Ecto neural progenitor cell (in vitro differentiated cells): ENCODE measurements around the gene VWCE.
A peak's percentile ranks its signal among the peaks of the same experiment; 100 is the strongest.

ENCODE experiments used
- DNase-seq: peaks from one replicate; pipeline ENCODE4 v3.0.0-alpha.2; 2018; ENCODE audit warnings: low spot score

VWCE gene

DNA sequence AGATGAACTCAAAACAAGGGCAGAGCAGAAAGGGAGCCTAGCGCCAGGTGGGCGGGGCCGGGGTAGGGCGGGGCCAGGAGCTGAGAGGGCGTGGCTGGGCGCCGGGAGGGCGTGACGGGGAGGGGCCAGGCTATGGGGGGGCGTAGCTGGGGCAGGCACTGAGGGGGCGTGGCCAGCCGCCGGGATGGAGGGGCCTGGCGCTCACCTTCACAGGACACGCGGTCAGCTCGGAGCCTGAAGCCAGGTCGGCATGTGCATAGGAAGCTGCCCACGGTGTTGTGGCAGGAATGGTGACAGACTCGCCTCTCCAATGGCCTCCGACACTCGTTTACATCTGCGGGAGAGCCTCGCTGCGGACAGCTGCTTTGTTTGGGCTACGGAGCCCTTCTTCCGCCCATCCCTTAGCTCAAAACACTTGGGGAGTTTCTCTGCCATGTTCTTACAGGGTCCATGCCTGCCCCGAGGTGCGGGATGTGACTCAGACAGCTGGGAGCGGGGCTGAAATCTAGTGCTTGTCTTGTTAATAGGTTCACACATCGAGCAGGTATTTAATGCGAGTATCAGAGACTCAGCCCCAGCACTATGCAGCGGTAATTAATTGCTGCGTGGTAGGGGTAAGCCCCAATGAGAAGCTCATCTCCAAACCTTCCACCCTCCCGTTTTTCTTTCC, 13.4 kb downstream of the VWCE start:
- DNase-seq = peak; percentile 90

DNA sequence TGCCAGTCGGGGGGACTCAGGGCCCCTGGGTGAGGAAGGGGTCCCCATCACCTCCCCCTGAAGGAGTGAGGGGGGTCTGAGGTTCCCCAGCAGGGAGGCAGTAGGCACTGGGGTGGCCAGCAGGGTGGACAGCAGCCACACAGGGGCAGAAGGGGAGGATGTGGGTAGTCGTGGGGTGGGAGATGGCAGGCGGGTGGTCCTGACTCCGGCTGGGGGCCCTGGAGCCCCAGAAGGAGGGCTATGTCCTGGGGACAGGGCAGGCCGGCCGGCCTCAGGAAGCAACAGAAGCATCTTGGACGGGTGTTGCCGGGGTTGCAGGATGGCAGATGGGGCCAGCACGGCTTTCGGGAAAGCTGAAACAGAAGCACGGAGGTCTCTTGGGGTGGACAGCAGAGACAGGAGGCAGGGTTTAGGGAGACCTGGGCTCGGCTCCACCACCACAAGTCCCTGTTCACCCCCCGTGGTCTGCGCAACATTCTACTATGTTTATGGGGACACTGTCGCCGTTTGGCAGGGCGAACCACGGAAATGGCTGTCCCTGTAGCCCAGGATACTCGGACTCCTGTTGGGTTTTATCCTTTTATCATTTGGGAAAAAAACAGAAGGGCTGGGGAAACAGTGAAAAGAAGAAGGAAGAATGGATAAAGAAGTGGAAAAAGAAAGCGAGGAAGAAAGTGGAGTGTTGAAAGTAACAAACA, 14.1 kb downstream of the VWCE start:
- no peak for DNase-seq

DNA sequence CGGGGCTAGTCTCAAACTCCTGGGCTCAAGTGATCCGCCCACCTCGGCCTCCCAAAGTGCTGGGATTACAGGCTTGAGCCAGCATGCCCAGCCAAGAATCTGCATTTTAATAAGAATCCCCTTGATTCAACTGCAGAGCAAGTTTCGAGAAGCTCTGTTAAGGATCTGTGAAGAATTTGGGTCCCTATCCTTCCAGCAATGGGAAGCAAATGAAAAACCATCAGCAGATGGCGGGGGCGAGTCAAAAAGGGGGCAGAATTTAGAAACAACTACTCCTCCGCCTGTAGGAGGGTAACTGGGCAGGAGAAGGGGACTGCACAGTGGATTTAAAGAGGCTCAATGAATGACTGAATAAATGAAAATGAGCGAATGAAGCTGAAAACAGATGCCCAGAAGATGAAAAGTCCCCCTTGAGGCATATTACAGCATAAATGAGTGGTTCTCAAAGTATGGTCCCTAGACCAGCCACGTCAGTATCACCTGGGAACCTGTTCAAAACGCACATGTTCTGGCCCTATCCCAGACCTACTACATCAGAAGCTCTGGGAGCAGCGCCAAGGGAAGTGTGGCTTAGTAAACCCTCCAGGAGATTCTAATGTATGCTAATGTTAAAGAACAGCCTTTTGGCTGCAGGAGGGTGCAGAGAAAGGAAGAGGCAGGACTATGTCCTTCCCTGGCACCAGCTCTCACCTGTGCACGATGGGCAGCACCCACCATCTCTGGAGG, 15.0 kb downstream of the VWCE start:
- DNase-seq = no peak

DNA sequence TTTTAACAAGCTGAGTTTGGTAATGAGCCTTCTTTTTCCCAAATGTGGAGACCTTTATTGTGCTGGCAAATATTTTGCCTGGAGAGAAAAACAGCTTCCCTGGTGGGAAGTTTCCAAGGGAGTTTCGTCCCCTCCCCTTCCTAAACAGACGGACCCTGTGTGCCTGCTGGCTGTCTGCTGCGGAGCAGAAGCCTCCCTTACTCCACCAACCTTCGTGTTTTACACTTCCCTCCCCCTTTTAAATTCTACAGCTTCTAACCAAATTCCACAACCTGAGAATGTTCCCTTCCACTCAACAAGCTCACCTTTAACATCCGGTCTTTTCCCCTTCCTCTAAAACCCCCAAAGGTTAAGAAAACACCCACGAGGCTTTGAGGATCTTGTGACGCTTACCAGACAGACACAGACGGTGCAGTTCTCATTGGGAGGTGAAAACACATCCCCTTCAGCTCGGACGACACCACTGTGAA, 17.1 kb downstream of the VWCE start:
- no peak for DNase-seq

DNA sequence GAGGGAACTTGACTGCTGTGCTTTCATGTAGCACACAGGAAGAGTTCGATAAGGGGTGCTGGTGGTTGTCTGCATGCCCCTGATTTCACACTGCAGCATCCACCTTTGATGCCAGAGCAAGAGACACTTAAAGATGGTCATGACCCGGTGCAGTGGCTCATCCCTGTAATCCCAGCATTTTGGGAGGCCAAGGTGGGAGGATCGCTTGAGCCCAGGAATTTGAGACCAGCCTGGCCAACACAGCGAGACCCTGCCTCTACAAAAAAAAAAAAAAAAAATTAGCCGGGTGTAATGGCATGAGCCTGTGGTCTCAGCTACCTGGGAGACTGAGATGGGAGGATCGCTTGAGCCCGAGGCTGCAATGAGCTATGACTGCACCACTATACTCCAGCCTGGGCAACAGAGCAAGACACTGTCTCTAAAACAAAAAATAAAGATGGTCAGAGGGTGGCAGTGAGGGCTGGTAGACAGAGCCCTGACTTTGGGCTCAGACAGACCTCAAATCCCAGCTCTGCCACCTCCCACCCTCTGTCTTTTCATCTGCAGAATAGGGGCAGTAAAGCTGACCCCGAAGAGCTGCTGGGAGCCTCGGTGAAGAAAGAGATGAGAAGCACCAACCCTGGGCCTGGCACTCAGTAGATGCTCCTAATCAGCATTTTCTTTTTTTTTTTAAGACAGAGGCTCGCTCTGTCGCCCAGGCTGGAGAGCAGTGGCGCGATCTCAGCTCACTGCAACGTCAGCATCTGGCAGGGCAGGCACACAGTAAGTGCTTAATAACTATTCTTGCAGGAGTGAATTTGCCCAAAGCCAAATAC, 17.7 kb downstream of the VWCE start:
- DNase-seq = no peak

DNA sequence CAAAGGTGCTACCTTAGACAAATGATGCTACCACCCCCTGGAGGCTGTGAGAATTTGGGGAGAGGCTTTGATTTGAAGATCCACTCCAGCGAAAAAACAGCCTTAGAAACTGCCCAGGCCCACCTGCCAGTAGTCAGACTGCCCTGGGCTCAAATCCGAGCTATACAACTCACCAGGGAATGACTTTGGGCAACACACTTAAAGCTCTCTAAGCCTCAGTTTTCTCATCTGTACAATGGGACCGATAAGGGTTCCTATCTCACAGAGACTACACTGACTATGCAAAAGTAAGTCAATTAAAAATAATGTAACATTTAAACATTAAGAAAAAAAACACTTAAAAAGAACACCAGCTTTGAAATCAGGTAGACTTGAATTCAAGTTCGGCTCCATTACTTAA, 19.9 kb downstream of the VWCE start:
- DNase-seq = no peak

DNA sequence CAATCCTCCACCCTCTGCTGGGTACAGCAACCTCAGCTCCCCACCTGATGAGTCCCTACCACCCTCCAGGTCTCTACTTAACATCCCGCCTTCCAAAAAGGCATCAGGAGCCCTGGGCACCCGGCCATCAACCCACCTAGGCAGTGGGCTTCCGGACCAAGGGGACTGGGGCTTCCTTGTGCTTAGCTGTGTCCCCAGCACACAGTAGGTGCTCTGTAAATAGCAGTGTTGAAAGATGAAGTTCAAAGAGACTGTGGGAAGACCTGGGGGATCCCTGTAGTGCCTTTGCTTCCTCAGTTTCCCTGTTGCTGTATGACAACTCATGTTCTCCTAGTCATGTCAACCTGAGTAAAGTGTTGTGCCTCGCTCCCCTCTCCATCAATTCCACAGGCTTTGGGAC, 21.0 kb downstream of the VWCE start:
- DNase-seq = no peak

DNA sequence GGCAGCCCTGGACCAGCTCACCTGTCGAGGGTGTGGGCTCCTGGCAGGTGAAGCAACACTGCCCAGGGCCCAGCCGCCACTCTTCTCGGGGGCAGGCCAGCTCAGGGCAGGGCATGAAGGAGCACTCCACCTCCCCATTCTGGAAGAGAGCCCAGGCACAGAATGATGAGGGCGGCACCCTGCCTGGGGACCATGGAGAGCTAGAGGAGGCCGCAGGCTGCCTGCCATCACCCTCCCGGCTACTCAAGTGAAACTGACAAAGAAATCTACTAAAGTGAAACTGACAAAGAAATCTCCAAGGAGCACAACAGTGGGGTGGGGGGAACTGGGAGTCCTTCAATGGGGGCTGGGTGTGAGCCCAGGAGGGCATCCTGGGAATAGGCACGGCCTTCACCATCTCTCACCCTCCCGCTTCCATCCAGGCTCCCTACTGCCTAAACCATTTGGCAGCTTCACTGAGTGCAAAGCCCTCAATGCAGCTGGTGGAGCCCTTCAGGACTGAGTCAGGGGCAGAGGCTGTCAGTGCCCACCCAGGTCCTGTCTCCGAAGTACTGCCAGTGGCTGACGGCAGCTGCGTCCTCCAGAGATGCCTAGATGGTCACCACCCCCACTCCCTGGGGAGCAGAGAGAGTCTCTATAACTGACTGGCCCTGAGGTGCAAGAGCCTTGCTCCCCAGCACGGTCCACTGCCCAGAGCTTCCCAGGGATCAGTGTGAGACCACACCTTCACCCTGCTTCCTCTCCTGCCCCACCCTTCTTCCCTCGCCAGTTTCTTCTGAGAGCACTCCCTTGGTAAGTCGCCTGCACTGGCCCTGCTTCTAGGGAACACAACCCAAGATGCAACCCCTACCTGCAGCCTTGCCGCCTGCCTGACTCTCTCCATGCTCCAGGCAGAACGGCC, 21.7 kb downstream of the VWCE start:
- no peak for DNase-seq

DNA sequence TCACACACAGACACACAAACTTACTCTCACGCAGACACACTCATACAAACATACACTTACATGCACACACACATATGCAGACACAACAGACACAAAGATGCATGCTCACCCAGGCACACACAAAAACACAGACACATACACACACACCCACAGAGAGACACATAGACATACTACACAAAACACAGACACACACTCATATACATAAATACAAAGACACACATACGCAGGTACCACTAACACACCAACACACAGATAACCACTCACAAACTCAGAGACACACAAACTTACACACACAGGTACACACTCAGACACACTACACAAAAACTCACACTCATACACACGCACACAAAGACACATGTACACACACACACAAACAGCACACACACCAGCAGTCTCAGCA, 22.4 kb downstream of the VWCE start:
- no peak for DNase-seq

DNA sequence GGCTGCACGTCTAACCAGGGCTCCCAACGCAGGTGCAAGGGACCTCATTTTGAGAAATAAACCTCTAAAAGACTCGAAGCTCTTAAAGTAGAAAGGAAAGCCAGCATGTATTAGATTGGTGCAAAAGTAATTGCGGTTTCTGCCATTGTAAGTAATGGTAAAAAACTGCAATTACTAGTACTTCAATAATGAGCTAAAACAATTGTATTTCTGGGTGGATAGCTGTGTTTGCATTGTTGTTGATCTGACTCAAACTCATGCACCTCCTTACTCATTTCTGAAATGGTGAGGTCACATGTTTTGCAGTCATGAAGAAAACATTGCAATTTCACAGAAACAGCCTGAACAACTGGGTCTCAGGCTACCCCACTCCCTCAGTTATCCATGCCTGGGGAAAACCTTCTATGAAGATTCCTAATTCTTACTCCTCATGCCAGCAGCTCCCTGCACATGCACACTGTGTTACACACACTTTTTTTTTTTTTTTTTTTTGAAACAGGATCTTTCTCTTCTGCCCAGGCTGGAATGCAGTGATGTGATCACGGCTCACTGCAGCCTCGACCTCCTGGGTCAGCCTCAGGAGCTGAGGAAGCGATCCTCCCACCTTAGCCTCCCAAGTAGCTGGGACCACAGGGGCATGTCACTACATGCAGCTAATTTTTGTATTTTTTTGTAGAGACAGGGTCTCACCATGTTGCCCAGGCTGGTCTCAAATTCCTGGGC, 24.6 kb downstream of the VWCE start:
- no peak for DNase-seq

DNA sequence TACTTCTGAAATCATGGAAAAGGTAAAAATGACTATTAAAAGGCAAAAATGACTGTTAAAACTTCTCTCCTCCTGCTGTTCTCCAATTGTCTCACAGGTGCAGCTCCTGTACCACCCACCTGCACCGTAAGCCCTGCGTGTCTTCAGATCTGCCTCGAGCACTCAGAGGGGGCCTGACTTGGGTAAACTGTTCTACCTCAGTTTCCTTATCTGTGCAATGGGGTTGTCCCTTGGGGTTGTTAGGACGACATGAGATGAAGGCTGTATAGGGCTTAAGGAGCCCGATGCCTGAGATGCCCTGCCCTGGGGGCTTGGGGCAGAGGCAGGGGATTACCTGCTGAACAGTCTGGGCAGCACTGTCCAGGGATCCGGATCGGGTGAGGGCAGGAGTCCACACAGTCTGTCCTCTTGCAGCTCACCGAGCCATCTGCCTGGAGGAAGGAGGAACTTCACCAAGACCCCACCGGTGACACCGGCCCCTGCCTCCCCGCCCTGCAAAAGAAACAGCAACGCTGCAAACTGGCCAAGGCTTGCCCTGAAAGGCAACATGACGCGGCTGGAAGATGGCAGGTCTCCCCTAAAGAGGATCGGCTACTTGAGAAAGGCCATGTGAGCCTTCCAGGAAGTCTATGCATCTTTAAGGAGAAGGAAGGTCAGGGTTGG, 26.4 kb downstream of the VWCE start:
- no peak for DNase-seq

DNA sequence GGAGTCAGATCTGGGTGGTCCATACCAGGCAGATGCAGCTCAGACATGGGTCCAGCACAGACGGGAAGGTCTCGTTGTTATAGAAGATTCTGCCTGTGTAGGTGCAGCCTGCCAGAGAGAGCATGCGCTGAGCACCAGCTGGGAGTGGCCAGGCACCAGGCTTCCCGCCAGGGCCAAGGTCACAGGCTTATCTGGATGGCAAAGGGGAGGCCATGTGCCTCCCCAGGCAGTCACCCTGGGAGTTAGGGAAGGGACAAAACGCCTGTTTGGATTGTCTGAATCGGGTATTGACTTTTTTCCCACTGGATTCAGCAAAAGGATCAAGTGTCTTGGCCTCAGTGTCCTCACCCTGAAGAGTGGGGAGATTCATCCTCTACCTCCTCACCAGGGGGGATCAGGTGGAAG, 27.7 kb downstream of the VWCE start:
- no peak for DNase-seq

DNA sequence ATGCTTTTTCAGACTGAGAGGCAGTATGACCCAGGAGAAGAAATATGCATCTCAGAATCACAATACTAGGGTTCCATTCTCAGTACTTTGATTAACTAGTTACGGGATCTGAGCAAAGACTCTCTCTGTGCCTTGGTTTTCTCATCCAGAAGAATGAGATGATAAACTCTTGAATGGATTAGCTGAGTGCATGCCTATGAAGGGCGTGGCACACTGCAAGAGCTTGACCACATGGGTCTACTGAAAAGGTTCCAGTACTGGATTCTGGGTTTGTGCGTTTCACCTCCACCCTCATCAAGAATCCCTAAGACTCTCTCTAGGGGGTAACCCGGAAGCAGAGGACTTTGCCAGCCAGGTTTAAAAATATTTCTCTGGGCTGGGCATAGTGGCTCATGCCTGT, 28.5 kb downstream of the VWCE start:
- DNase-seq = no peak

DNA sequence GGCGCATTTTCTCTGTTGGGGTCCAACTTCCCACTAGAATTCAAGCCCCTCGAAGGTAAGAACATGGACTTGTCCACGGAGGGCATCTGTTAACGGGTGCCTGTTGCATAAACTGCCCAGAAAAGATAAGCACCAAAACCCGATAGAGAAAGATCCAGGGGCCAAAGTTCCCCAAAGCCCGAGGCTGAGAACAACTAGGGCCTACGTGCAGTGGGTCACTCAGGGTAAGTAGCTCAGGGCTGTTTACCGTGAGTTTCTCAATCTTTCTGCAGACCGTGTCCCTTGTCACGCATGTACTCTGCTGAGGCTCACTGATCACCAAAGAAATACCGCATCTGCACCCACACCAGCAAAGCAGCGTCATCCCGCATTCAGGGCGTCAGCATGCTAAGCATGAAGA, 29.8 kb downstream of the VWCE start:
- no peak for DNase-seq

DNA sequence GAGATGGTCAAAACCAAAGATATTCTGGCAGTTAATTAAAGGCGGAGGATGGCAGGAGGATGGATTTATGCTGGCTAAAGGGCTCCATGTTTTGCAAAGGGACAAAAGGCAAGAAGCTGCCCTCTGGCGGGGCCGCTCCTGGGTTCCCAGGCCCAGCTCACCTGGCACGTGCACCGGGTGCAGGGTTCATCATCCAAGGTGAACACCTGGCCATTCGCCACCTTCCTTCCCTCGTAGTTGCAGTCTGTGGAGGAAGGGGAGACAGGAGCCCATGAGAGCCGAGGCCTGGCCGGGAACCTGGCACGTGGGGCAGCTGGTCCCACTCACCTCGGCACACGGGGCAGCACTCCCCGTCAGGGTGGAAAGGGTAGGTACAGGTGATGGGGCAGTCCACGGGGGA, 30.3 kb downstream of the VWCE start:
- DNase-seq = no peak

DNA sequence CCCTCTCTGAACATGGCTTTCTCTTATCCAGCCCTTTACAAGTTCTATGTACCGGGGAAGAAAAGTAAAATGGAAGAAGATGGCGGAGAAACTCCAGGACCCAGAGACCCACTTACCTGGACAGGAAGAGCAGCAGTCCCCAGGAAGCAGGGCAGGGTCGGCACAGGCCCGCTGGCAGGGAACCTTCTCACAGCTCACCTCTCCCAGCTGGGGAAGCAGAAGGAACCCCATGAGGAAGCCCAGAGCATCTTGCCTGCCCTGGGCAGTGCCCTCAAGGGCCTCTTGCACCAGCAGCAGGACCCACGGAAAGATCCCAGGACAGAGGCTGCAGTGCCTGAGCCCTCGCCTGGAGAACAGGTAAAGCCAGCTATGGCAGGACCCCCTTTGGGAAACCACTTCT, 30.7 kb downstream of the VWCE start:
- no peak for DNase-seq

DNA sequence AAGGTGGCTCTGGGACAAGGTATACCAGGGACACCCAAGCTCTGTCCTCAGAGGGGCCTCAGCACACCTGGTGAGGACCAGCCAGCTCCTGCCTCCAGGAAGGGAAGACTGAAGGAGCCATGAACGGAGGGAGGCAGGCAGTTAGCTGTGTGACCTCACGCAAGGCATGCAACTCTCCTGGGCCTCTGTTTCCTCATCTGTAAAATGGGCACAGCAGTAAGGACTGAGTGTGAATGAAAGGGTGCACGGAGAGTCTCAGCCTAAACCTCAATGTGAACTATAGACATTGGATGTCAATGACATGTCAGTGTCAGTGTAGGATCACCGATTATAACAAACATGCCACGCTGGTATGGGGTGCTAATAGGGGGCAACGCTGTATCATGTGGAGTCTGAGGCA, 35.8 kb downstream of the VWCE start:
- no peak for DNase-seq

DNA sequence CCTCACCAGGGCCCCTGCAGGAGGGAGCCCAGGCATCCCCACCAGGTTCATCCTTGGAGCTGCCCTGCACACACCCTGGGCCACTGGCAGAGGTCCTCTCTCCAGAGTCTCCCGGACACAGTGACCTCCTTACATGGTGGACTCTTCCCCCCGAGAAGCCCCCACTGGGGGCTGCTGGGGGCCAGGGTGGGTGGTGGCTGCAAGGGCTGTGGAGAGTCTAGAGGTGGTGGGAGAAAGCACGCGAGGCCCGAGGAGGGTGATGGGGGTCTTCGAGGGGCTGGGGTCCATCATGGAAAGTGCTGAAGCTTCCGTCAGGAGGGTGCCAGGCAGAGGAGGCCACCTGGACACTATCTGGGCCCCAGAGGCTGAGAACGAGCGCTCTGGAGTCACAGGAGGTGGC, 36.6 kb downstream of the VWCE start:
- no peak for DNase-seq

DNA sequence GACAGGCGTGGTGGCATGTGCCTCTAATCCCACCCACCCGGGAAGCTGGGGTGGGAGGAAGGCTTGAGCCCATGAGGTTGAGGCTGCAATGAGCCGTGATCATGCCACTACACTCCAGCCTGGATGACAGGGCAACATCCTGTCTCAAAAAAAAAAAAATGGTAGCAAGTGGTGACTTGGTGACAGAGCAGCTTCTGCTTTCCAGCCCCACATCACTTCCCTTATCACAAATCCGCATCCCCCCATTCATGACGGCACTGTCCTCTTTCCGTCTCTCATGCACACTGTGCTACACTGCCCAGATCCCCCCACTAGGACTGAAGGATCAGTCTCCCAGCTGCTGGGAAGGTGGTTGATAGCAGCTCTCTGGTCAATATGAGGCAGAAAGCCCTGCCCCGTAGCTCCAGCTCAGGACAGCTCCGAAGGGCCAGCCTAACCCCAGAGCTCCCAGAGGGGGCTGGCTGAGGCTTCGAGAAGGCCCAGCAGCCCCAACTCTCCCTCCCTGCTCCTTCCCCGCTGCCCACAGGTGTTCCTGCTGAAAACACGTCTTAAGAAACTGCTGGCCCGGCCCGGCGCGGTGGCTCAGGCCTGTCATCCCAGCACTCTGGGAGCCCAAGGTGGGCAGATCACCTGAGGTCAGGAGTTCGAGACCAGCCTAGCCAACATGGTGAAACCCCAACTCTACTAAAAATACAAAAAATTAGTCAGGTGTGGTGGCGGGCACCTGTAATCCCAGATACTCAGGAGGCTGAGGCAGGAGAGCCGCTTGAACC, 38.2 kb downstream of the VWCE start:
- no peak for DNase-seq
